Measurements from ENCODE around the gene BCL2L11.

Gene BCL2L11

GRCh38 chr2:111171337-111171930, 50.7 kb downstream of the BCL2L11 start:
- DNase-seq = no peak

- no peak for DNase-seq
Measured at GRCh38 chr2:111172666-111173065, 52.0 kb downstream of the BCL2L11 start.

DNA sequence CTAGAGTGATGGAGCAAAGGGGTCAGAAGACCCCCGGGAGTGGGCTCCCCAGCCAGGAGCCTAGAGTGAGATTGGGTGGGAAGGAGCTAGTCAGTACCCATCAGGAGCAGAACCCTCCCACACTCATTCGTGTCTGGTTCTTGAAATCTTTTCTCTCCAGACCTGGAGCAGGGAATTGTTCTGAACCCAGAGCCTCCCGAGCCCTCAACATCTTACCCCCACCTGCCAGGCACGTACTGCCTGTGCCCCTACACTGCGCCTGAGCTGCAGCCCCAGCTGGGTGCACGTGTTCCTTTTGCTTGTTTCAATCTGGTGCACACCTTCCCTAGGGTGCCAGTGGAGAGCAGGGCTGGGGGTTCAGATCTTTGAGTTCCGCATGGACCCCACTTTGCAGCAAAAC, 52.6 kb downstream of the BCL2L11 start:
- DNase-seq = no peak

- no peak for DNase-seq
Measured at GRCh38 chr2:111173856-111174255, 53.1 kb downstream of the BCL2L11 start.

DNA sequence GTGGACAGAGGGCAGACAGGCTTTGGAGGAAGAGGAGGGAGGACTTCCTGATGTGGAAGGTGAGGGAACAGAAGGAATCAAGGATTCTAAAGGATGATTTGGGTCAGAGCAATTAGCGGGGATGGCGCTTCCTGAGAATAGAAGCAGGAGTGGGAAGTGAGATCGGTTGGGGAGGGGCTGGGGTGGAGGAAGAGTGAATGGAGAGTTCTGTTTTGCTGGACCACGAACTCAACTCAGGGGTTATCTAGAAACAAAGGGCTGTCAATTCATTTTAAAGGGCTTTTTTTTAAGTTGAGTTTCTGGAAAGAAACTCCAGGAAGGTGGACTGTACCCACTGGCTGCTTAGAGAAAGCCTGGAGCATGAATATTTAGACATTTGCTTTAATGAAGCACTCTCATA, 54.9 kb downstream of the BCL2L11 start:
- no peak for DNase-seq

GRCh38 chr2:111176388-111176787, 55.7 kb downstream of the BCL2L11 start:
- DNase-seq = no peak

GRCh38 chr2:111176867-111177266, 56.2 kb downstream of the BCL2L11 start:
- no peak for DNase-seq

GRCh38 chr2:111178296-111178695, 57.6 kb downstream of the BCL2L11 start:
- DNase-seq = no peak

GRCh38 chr2:111178730-111179405, 58.2 kb downstream of the BCL2L11 start:
- DNase-seq = no peak

DNA sequence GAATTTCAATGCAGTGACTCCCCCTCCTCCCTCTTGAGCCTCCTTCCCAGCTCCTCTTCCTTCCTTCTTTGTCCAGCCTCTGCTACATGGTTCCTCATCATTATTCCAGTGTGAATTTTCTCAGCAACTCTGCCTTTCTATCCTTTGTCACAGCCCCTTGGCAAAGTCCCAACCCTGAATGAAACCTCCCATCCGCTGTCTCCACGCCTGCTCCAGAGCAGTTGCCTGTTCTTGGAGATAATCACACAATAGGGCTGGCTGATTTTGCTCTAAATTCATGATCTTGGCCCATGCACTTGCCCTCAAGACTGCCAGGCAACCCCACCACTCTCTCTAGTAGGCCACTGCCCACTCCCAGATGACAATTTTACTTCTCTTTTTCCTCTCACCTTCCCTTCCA, 61.4 kb downstream of the BCL2L11 start:
- DNase-seq = no peak

DNA sequence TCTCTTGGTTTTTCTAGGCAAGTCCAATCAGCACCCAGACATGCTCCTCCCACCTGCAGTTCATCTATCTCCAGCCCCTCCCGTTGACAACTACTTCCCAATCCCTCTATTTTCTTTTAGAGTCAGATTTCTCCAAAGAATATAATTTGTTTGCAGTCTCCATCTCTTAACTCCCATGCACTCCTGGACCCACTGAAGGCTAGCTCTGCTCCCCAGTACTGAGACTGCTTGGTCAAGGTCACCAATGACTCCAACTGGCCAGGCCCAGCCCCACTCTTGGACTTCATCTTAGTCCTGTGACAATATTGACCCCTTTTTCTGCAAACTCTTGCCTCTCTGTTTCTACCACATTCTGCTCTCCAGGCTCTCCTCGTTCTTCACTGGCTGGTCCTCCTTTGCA, 62.0 kb downstream of the BCL2L11 start:
- DNase-seq = no peak

DNA sequence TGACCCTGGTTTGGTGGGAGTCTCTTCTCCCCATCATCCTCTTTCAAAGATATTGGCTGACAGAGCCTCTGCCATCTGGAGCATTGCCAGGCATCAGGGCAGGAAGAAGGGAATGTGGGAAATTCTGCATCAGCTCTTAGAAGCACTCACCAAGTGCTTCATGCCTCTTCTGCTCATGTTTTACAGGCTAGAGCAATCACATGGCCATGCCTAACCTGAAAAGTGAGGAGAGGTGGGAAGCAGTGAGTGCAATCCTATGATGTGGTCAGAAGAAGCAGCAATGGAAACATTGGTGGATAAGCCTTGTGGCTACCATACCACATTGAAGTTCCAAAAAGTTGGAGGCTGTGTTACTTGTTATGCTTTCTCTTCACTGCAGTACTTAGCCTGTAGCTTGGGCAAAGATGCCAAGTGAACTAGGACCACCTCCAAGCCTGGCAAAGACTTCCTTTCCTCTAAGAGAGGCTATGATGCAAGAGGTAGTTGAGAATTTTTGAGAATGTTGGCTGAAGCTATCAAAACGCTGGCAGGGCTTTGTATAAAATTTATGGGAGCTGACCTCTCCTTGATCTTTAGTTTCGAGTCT, 64.1 kb downstream of the BCL2L11 start:
- no peak for DNase-seq

DNA sequence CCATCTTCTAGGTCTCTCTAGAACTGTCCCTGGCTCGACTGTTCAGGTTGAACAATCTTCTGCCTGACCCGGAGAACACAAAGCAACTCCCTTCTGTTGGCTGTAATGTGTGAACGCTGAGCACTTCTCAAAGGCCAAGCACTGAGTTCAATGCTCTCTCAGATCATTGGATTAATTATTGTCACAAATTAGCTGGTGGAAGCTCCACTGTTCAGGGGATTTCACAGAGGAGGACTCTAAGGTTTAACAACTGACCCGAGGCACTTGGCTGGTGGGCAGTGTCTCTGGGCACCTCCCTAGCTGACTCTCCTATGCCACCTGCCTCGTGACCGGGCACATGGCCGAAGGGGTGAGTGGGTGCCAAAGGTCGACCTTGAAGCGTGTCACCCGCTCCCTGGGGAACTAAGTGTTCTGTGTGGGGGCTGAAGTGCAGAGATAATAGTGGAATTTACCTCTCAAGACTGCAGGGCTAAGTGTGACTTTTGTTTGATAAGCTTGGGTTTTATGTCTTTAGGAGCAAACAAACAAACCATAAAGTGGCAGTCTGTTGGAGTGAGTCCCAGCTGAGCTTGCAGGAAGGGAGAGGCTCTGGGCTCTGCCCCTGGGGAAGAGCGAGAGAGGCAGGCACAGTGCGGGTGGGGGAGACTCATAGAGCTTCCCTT, 64.8 kb downstream of the BCL2L11 start:
- no peak for DNase-seq

GRCh38 chr2:111186121-111186715, 65.5 kb downstream of the BCL2L11 start:
- no peak for DNase-seq

DNA sequence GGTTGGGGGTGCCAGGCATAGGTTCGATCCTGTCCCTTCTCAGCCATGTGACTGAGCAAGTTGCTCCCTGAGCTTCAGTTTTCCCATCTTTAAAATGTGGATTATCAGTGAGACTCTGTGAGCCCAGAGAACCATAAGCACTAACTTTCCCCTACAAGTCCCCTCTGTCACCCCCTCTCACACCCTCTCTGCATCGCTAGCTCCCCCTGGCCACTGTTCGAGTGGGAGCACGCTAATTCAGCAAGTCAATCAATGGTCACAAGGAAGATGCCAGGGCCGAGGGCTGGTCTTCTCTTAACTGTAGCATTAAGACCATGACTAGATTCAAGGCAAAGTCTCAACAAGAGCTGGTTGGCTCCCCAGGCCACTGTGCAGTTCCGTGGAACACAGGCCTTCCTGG, 66.2 kb downstream of the BCL2L11 start:
- DNase-seq = no peak

GRCh38 chr2:111188681-111189080, 68.0 kb downstream of the BCL2L11 start:
- DNase-seq = no peak

GRCh38 chr2:111189106-111189505, 68.4 kb downstream of the BCL2L11 start:
- DNase-seq = no peak

DNA sequence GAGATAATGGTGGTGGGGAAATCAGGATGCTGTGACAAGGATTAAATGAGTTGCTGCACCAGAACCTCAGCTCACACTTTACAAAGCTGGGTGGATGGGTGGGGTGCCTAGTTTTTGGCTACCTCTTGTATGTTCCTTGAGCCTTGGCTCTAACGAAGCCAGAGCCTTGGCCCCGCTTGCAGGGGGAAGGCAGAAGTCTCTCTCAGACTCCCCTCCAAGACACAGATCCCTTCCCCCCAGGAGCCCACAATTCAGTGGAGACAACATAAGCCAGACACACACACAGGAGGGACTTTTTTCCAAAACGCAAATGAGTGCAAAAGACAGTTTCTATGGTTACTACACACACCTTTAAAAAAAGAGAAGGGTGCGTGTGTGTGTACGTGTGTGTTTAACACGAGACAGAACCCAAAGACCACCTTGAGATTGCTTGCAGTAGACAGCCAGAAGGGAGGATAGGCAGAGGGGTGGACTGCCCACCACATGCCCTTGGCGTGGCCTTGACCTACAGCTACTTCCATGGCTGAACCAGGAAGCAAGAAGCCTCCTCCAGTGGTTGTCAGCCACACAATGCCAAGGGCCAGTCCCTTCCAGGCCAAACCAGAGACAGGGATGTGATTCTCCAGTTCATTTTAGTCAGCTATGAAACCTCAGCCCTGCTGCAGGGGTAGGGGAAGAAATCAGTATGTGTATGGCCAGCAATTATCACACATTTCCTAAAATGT, 70.3 kb downstream of the BCL2L11 start:
- no peak for DNase-seq

DNA sequence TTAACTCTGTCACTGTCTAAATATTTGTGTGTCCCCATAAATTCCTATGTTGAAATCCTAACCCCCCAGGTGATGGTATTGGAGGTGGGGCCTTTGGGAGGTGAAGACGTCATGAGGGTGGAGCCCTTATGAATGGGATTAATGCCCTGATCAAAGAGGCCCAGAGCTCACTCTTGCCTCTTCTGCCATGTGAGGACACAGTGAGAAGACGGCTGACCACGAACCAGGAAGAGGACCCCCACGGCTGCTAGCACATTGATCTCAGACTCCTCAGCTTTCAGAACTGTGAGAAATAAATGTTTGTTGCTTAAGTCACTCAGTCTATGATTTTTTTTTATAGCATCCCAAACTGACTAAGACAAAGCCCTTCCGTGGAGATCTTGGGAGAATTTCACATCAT, 71.2 kb downstream of the BCL2L11 start:
- no peak for DNase-seq

DNA sequence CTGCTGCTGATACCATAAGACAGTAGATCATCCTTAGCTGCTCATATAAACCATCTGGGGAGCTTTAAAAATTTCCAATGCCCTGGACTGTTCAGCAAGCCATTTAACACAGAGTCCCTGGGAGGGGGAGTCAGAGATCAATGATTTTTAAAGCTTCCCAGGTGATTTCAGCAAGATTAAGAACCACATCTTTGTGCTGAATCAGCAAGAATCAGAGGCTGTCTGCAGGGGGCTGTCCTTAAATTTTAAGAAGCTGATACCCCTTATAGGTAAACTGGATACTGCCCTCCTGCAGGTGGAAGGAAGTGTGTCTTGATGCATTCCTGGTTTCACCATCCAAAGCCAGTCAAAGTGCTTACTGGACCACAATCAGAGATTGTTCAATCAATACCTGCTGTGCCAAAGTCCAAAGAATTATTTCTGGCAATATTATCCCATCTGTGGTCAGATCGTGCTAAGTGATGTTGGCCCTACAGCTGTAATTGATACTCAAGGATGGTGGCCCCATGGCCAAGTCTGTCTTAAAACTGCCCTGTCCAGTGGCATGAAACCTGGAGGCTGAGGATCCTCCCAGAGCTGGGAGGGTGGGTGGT, 72.2 kb downstream of the BCL2L11 start:
- no peak for DNase-seq

GRCh38 chr2:111194835-111195621, 74.3 kb downstream of the BCL2L11 start:
- no peak for DNase-seq

GRCh38 chr2:111196435-111196834, 75.7 kb downstream of the BCL2L11 start:
- DNase-seq = no peak
